Stimulated activated naive CD8-positive, alpha-beta T cell treated with anti-CD3 and anti-CD28 coated beads, Interleukin-15, amount 100 ng/mL, for 72 hours (primary cell): ENCODE measurements around the gene RABAC1.

ENCODE experiments used
- ATAC-seq: fragments of 150-1000 bp; cut with Tn5 transposase; 2 replicates; pipeline ENCODE4 v1.10.0; 2021; ENCODE audit warnings: mild to moderate bottlenecking, moderate library complexity
- DNase-seq, 2 donors: peaks; one replicate each; pipeline ENCODE4 v3.0.0; 2021 to 2022
- H3K27ac Mint-ChIP-seq, 2 donors: one replicate each; pipeline ENCODE4 v1.8.0; 2022; ENCODE audit warnings: mild to moderate bottlenecking in 2 of 2, mixed read lengths in 2 of 2, moderate library complexity in 2 of 2
- H3K27me3 Mint-ChIP-seq: one replicate; pipeline ENCODE4 v1.8.0; 2022; ENCODE audit warnings: mixed read lengths
- H3K4me1 Mint-ChIP-seq: one replicate; pipeline ENCODE4 v1.8.0; 2022; ENCODE audit warnings: mild to moderate bottlenecking, mixed read lengths
- H3K4me3 Mint-ChIP-seq, 2 donors: one replicate each; pipeline ENCODE4 v1.8.0; 2022; ENCODE audit warnings: mild to moderate bottlenecking in 2 of 2, mixed read lengths in 2 of 2, moderate library complexity in 1 of 2
- H3K9me3 Mint-ChIP-seq, 2 donors: one replicate each; pipeline ENCODE4 v1.8.0; 2022; ENCODE audit warnings: mixed read lengths in 2 of 2

Gene RABAC1

GRCh38 chr19:41909706-41910105 is 49.4 kb downstream of the RABAC1 start:
- Mint-ChIP-seq H3K27ac (peak overlapping the region in 1 of 2 donors; percentile 89), H3K9me3 (no peaks in the 10 kb centered on the region), H3K4me1 (peaks cover 81% of the 10 kb centered on the region), H3K27me3 (no peaks in the 10 kb centered on the region), H3K4me3 (no peak overlapping the region)
- no peak for ATAC-seq
- DNase-seq = no peak

DNA sequence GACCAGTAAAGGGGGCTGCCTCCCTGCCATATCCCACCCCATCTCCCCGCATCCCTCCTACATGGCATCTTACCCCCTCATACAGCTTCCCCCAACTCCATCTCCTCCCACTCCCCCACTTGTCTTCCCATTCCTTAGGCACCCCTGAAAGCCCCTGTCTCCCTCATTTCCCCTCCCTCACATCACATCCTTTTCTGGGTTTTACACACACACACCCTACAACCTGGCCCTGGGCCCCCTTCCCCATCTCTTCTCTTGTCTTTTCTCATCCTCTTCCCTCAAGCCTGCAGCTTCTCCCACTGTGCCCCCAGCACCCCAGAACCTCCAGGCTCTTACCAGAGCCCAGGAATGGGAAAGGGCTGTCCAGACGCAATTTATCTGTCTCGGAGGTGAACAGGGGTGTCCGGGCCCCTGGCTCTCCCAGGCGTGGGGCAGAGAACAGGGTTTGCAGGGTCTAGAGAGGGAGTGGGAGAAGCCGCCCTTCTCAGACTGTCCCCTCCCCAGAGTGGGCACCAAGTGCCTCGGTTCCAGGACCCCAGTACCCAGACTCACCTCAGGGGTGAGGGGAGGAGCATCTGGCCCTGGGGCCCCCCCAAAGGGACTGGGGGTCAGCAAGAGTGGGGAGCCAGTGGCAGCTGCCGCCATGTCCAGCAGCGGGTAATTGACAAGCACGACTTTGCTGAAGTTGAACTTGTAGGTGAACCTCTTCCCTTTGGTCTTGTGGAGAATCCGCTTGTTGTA is 50.2 kb downstream of the RABAC1 start:
- Mint-ChIP-seq H3K9me3 (no peaks in the 10 kb centered on the region), H3K27ac (peak overlapping the region in 1 of 2 donors; percentile 92), H3K4me1 (peaks cover 83% of the 10 kb centered on the region), H3K4me3 (no peak overlapping the region), H3K27me3 (no peaks in the 10 kb centered on the region)
- ATAC-seq (no peak), DNase-seq (no peak)

DNA sequence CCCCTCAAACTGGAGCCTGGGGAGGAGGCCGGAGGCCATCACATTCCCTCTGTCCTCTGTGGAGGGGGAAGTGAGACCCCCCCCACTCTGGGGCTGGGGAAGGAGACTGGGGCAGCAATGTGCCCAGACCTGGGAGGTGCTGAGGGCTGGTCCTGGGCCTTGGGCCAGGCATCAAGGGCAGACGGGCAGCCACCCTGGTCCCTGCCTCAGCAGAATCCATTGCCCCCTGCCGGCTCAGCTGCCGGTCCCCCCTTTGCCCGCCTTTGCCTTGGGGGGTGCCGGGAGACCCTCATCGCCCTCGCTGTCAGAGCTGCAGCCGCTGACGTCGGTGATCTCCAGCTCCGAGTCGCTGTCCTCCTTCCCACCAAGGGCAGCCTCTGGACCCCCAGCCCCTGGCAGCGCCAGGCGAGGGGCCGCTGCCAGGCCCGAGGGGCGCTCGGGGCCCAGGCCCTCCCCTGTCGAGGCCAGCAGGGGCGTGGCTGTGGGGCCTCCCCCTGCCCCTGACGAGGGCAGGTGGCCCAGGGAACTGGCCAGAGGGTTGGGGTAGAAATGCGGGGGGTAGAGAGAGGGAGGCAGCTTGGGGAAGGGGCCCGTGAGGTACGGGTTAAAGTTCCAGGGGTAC is 51.0 kb downstream of the RABAC1 start:
- H3K9me3 Mint-ChIP-seq = no peaks in the 10 kb centered on the region
- no peak for ATAC-seq
- H3K27me3 Mint-ChIP-seq = no peaks in the 10 kb centered on the region
- no peak for DNase-seq
- H3K4me1 Mint-ChIP-seq = peaks cover 82% of the 10 kb centered on the region
- no peak overlapping the region for H3K4me3 Mint-ChIP-seq
- no peak overlapping the region for H3K27ac Mint-ChIP-seq

DNA sequence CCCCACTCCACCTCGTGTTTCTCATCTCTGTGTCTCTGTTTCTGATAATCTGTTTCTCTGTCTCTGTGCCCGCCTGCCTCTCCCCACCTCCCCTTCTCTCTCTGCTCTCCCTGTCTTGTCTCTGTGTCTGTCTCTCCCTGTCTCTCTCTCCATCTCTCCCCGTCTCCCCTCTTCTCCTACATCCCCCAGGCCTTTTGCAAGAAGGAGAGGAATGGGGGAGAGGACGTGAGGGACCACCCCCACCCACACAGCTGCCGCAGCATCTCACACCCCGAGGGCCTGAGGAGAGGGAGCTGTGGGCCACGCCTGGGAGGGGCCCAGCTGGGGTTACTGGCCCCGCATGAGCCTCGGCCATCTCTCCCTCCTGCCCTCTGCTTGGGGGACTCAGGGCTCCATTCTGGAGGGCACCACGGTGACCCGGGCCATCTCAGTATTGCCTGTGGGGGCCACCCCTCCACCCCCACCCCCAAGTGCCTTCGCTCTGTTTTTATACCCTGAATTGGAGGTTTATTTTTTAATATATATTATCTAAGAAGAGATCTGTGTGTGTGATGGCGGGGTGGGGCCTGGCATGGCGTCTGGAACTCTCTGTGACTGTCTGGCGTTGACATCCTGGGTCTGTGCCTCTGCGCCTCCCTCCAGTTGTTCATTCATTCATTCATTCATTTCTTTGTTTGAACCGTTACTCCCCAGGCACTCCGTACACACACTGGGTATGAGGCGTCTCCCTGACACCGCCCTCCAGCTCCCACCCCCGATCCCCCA is 52.0 kb downstream of the RABAC1 start:
- Mint-ChIP-seq H3K4me1 (peaks cover 85% of the 10 kb centered on the region), H3K27me3 (no peaks in the 10 kb centered on the region), H3K27ac (peak overlapping the region in 1 of 2 donors; percentile 47), H3K4me3 (no peak overlapping the region), H3K9me3 (no peaks in the 10 kb centered on the region)
- DNase-seq (no peak), ATAC-seq (no peak)
